Tibial nerve (tissue), 4 donors: ENCODE results near the gene RBFOX1.

Source experiments
- EP300 ChIP-seq, 2 donors: sonication (generic); formaldehyde crosslinking; IDR thresholded peaks; one replicate each; pipeline ENCODE4 v1.6.1; 2017; ENCODE audit warnings: antibody characterized with exemption in 2 of 2, mild to moderate bottlenecking in 1 of 2
- TF ChIP-seq, protein P1 (sequence below), 5 experiments: fragments of 200-600 bp in 3 of 5; fragments of 450-650 bp in 2 of 5; sonication (generic) in 3 of 5; IDR thresholded peaks; one replicate each; pipeline ENCODE4 v1.5.1; 2016 to 2019; ENCODE audit warnings: antibody characterized with exemption in 5 of 5, mild to moderate bottlenecking in 3 of 5, moderate library complexity in 2 of 5

DNA sequence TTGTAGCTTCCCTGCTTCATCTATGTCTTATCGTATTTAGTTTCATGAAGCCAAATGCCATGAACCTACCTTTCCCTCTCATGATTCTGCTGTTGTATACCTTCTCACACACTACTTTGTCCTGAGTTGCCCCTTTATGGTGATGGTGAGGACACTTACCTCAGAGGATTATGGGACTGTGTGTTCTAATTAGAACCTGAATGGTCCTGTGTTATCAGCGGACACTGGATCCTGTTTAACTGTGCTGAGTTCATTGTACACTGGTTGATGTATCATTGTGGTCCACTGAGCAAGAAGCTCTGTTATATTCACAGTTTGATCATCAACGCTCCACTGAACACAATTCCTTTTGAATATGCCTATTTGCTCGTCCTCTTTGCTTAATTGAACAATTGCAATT lies 343.0 kb downstream of the RBFOX1 start:
- TF ChIP-seq, protein P1, sequence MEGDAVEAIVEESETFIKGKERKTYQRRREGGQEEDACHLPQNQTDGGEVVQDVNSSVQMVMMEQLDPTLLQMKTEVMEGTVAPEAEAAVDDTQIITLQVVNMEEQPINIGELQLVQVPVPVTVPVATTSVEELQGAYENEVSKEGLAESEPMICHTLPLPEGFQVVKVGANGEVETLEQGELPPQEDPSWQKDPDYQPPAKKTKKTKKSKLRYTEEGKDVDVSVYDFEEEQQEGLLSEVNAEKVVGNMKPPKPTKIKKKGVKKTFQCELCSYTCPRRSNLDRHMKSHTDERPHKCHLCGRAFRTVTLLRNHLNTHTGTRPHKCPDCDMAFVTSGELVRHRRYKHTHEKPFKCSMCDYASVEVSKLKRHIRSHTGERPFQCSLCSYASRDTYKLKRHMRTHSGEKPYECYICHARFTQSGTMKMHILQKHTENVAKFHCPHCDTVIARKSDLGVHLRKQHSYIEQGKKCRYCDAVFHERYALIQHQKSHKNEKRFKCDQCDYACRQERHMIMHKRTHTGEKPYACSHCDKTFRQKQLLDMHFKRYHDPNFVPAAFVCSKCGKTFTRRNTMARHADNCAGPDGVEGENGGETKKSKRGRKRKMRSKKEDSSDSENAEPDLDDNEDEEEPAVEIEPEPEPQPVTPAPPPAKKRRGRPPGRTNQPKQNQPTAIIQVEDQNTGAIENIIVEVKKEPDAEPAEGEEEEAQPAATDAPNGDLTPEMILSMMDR (IDR thresholded peaks at IDR 0.05), result no peak
- TF ChIP-seq EP300 (IDR thresholded peaks at IDR 0.05), result no peak
